Measurements from ENCODE around the gene PIK3C2G. TPM values are rescaled to one million over a fixed set of nuclear protein-coding genes. Genes with fewer than 3 reads are reported as not detected.

PIK3C2G gene
- total and polyA plus RNA-seq, 2 of the 13 experiments (the other 11 are each of a cell fraction or from before 2014, with no cell fraction given), result not detected

GRCh38 chr12:18689771-18690170 lies 428.5 kb downstream of the PIK3C2G start:
- no peak for FAIRE-seq

More at GRCh38 chr12:18689771-18690170, 428.5 kb downstream of the PIK3C2G start:
- ATAC-seq, result no peak
- H4K20me1 ChIP-seq (ENCODE audit: insufficient read depth, low read length), result no peaks in the 10 kb centered on the region
- no peaks in the 10 kb centered on the region for H3K36me3 ChIP-seq (replicated peaks in 1 of 2; ENCODE audit: control insufficient read depth in 1 of 2, insufficient read depth in 2 of 2, low read length in 2 of 2)
- no peaks in the 10 kb centered on the region for H3K79me2 ChIP-seq (ENCODE audit: insufficient read depth, low read length)
- H3K4me2 ChIP-seq (ENCODE audit: low read depth, low read length), result no peak overlapping the region
- H3K9ac ChIP-seq (ENCODE audit: insufficient read depth, low read depth, low read length), result no peak overlapping the region
- no peak for DNase-seq (ENCODE audit: low spot score)
- in situ Hi-C loops (cut with HindIII; ENCODE audit: extremely low pct_ligation_motif_present, low pct_unique_long_range_greater_than_20kb) (no loop called here), intact Hi-C loops (cut with micrococcal nuclease; ENCODE audit: unreplicated experiment) (no loop called here)
- WGBS (ENCODE audit: low lambda C conversion rate), result 11% methylated on average over 3 of the region's 3 CpGs
- no peaks in the 10 kb centered on the region for H3K4me1 ChIP-seq (ENCODE audit: insufficient read depth, low read length)
- no peaks in the 10 kb centered on the region for H3K27me3 ChIP-seq (ENCODE audit: control insufficient read depth in 1 of 2, insufficient read depth in 2 of 2, low read length in 2 of 2)
- H3K27ac ChIP-seq (ENCODE audit: extremely low read length, insufficient read depth, low read length), result no peak overlapping the region
- POLR2A ChIA-PET, result no interaction called here
- BruUV-seq (replicated peaks), result no TSS peak
- H3K4me3 ChIP-seq (replicated peaks in 1 of 3; ENCODE audit: insufficient read depth in 1 of 3, low read depth in 2 of 3, low read length in 3 of 3), result no peak overlapping the region
- 0 out of 2 replicates have a peak, but pooled peaks cover 6% of the 10 kb centered on the region for H3K9me3 ChIP-seq (ENCODE audit: low read length)
- H2AFZ ChIP-seq (ENCODE audit: low read length), result no peak overlapping the region
- CTCF ChIA-PET (ENCODE audit: low intra/inter-chr PET ratio, low total read pairs), result no interaction called here
- TF ChIP-seq ZNF7 (CRISPR knock-in tag; IDR thresholded peaks at IDR 0.05), result no peak
- no peak for TF ChIP-seq ZNF20 (CRISPR knock-in tag; IDR thresholded peaks at IDR 0.05)
- TF ChIP-seq ZNF589 (CRISPR knock-in tag; conservative IDR thresholded peaks at IDR 0.05), result no peak
- no peak for TF ChIP-seq ZBED4 (CRISPR knock-in tag; IDR thresholded peaks at IDR 0.05; ENCODE audit: borderline replicate concordance)
- TF ChIP-seq ARID2 (CRISPR knock-in tag; IDR thresholded peaks at IDR 0.05; ENCODE audit: borderline replicate concordance), result no peak
